H1 (cell line): ENCODE measurements around the gene SEL1L2. TPM values are rescaled to one million over a fixed set of nuclear protein-coding genes. Genes with fewer than 3 reads are reported as not detected.

Experiments
- CTCF ChIA-PET: fragments of 300-600 bp; sonication (Branson Sonifier 250); formaldehyde crosslinking; loops from one replicate; lab custom pipeline; 2021; ENCODE audit not compliant: partially characterized antibody; lab: Charles Lee
- POLR2A ChIA-PET: fragments of 300-600 bp; sonication (Branson Sonifier 250); formaldehyde crosslinking; loops from one replicate; lab custom pipeline; 2021; ENCODE audit warnings: inconsistent platforms; ENCODE audit not compliant: partially characterized antibody; lab: Charles Lee
- DNase-seq, 2 experiments: peaks; one replicate each; pipeline versions ENCODE4 v3.0.0 to v3.0.0-alpha.2; 2010 to 2022; ENCODE audit warnings: low spot score in 2 of 2, low read depth in 1 of 2, mixed read lengths in 1 of 2
- FAIRE-seq: peaks from 2 replicates; lab custom pipeline; 2011; peaks lifted over from hg19 to GRCh38; lab: Jason Lieb, UNC
- H2AFZ ChIP-seq: 2 replicates; pipeline ENCODE4 v1.8.1; 2012; ENCODE audit warnings: low read length, inconsistent platforms
- H2AK5ac ChIP-seq: 2 replicates; pipeline ENCODE4 v1.6.1; 2013; ENCODE audit warnings: low read depth, low read length
- H2BK120ac ChIP-seq: replicated peaks from 2 replicates; pipeline ENCODE3; 2013; ENCODE audit warnings: low read depth, low read length, inconsistent platforms
- H2BK12ac ChIP-seq: 2 replicates; pipeline ENCODE4 v1.6.1; 2013; ENCODE audit warnings: low read depth, low read length
- H2BK15ac ChIP-seq: 2 replicates; pipeline ENCODE4 v1.6.1; 2013; ENCODE audit warnings: low read length
- H2BK20ac ChIP-seq: 2 replicates; pipeline ENCODE4 v1.6.1; 2013; ENCODE audit warnings: low read length
- H2BK5ac ChIP-seq: 2 replicates; pipeline ENCODE4 v1.6.1; 2013; ENCODE audit warnings: low read depth, low read length
- H3K14ac ChIP-seq: 2 replicates; pipeline ENCODE4 v1.6.1; 2013; ENCODE audit warnings: inconsistent platforms; ENCODE audit not compliant: insufficient read length
- H3K18ac ChIP-seq: 2 replicates; pipeline ENCODE4 v1.6.1; 2013; ENCODE audit warnings: low read length; ENCODE audit errors: extremely low read depth
- H3K23ac ChIP-seq: 2 replicates; pipeline ENCODE4 v1.6.1; 2013; ENCODE audit warnings: inconsistent platforms; ENCODE audit not compliant: insufficient read length
- H3K23me2 ChIP-seq: 2 replicates; pipeline ENCODE4 v1.6.1; 2013; ENCODE audit warnings: low read depth, low read length
- H3K27ac ChIP-seq: 2 replicates; pipeline ENCODE4 v1.6.1; 2011; ENCODE audit warnings: low read depth, low read length, inconsistent platforms
- H3K27me3 ChIP-seq, 4 experiments: replicated peaks in 1 of 4; 1 replicate in 1 of 4; 2 replicates in 3 of 4; pipeline versions ENCODE4 v1.6.1 to v1.8.1; 2011 to 2013; ENCODE audit warnings: low read length in 3 of 4, mild to moderate bottlenecking in 3 of 4, inconsistent platforms in 2 of 4, mixed read lengths in 2 of 4, moderate library complexity in 1 of 4; ENCODE audit not compliant: control insufficient read depth in 3 of 4, insufficient read depth in 3 of 4; ENCODE audit errors: extremely low read depth in 1 of 4
- H3K36me3 ChIP-seq, 4 experiments: 2 replicates each; pipeline versions ENCODE4 v1.6.1 to v1.8.1; 2011 to 2013; ENCODE audit warnings: mild to moderate bottlenecking in 4 of 4, low read length in 3 of 4, moderate library complexity in 2 of 4, control low read depth in 1 of 4, inconsistent platforms in 1 of 4; ENCODE audit not compliant: insufficient read depth in 4 of 4, control insufficient read depth in 2 of 4
- H3K4ac ChIP-seq: replicated peaks from 2 replicates; pipeline ENCODE3; 2013; ENCODE audit warnings: low read length, low read depth, mixed read lengths, inconsistent platforms; ENCODE audit not compliant: insufficient read length
- H3K4me1 ChIP-seq, 4 experiments: replicated peaks in 1 of 4; 1 replicate in 1 of 4; 2 replicates in 3 of 4; pipeline versions ENCODE4 v1.6.1 to v1.8.1; 2011 to 2013; ENCODE audit warnings: low read length in 3 of 4, inconsistent platforms in 2 of 4, mixed read lengths in 1 of 4; ENCODE audit not compliant: insufficient read depth in 4 of 4, control insufficient read depth in 3 of 4
- H3K4me2 ChIP-seq, 2 experiments: 2 replicates each; pipeline versions ENCODE4 v1.6.1 to v1.8.1; 2011 to 2013; ENCODE audit warnings: low read depth in 2 of 2, low read length in 2 of 2, control low read depth in 1 of 2, inconsistent platforms in 1 of 2, mild to moderate bottlenecking in 1 of 2; ENCODE audit not compliant: insufficient read depth in 1 of 2
- H3K4me3 ChIP-seq, 4 experiments: fragments of 200-600, 300-600 bp in 1 of 4; sonication (generic), shearing (Covaris generic), sonication (Bioruptor Twin) in 1 of 4; 2 replicates each; pipeline versions ENCODE4 v1.5.1 to v1.8.1; 2011 to 2016; ENCODE audit warnings: low read length in 4 of 4, low read depth in 3 of 4, control low read depth in 2 of 4, inconsistent platforms in 2 of 4, mild to moderate bottlenecking in 2 of 4, mixed read lengths in 1 of 4, moderate library complexity in 1 of 4; ENCODE audit not compliant: insufficient read depth in 2 of 4; ENCODE audit errors: extremely low read depth in 1 of 4
- H3K56ac ChIP-seq: replicated peaks from 2 replicates; pipeline ENCODE3; 2013; ENCODE audit warnings: low read depth, mild to moderate bottlenecking, mixed read lengths, low read length, inconsistent platforms; ENCODE audit not compliant: insufficient read length
- H3K79me1 ChIP-seq: 2 replicates; pipeline ENCODE4 v1.6.1; 2013; ENCODE audit warnings: low read depth, low read length, control low read depth
- H3K79me2 ChIP-seq, 2 experiments: 2 replicates each; pipeline versions ENCODE4 v1.6.1 to v1.8.1; 2012 to 2013; ENCODE audit warnings: low read length in 2 of 2, mild to moderate bottlenecking in 2 of 2, inconsistent platforms in 1 of 2; ENCODE audit not compliant: insufficient read depth in 2 of 2, control insufficient read depth in 1 of 2
- H3K9ac ChIP-seq, 4 experiments: replicated peaks in 1 of 4; 1 replicate in 1 of 4; 2 replicates in 3 of 4; pipeline versions ENCODE4 v1.6.1 to v1.8.1; 2011 to 2013; ENCODE audit warnings: low read depth in 3 of 4, low read length in 3 of 4, control low read depth in 2 of 4, mild to moderate bottlenecking in 2 of 4, moderate library complexity in 2 of 4, inconsistent platforms in 1 of 4; ENCODE audit errors: extremely low read depth in 1 of 4
- H3K9me3 ChIP-seq, 2 experiments: 2 replicates each; pipeline versions ENCODE4 v1.6.1 to v1.8.1; 2012 to 2013; ENCODE audit warnings: mild to moderate bottlenecking in 2 of 2, moderate library complexity in 2 of 2, control low read depth in 1 of 2, inconsistent platforms in 1 of 2, low read depth in 1 of 2, low read length in 1 of 2, mixed read lengths in 1 of 2; ENCODE audit not compliant: insufficient read depth in 2 of 2
- H4K20me1 ChIP-seq, 2 experiments: replicated peaks in 1 of 2; 2 replicates each; pipeline versions ENCODE3 to v1.8.1; 2011 to 2013; ENCODE audit warnings: inconsistent platforms in 2 of 2, low read length in 2 of 2, mild to moderate bottlenecking in 1 of 2; ENCODE audit not compliant: insufficient read depth in 2 of 2, control insufficient read depth in 1 of 2
- H4K5ac ChIP-seq: 2 replicates; pipeline ENCODE4 v1.6.1; 2013; ENCODE audit warnings: low read length, low read depth, mixed read lengths, inconsistent platforms; ENCODE audit not compliant: insufficient read length
- H4K8ac ChIP-seq: 2 replicates; pipeline ENCODE4 v1.8.0; 2013; ENCODE audit warnings: mild to moderate bottlenecking, moderate library complexity, low read length, inconsistent platforms; ENCODE audit not compliant: insufficient read depth; ENCODE audit errors: extremely low read depth
- H4K91ac ChIP-seq: replicated peaks from 2 replicates; pipeline ENCODE3; 2013; ENCODE audit warnings: low read length, mixed read lengths, inconsistent platforms; ENCODE audit not compliant: insufficient read length
- ASH2L ChIP-seq: fragments of 200-600, 300-600 bp; sonication (generic); IDR thresholded peaks from one replicate; pipeline ENCODE4 v1.7.1; 2017; ENCODE audit warnings: low read length
- BACH1 ChIP-seq: IDR thresholded peaks from 2 replicates; pipeline ENCODE4 v1.6.1; 2012; ENCODE audit warnings: low read length, improper control_type of control experiment
- BCL11A ChIP-seq, 2 experiments: IDR thresholded peaks; one replicate each; pipeline ENCODE4 v1.6.1; 2011; ENCODE audit warnings: low read depth in 2 of 2, low read length in 2 of 2, mild to moderate bottlenecking in 2 of 2
- BRCA1 ChIP-seq: IDR thresholded peaks from 2 replicates; pipeline ENCODE4 v1.6.1; 2012; ENCODE audit warnings: low read depth, low read length, improper control_type of control experiment
- CEBPB ChIP-seq: IDR thresholded peaks from 2 replicates; pipeline ENCODE4 v1.6.1; 2012; ENCODE audit warnings: low read depth, low read length
- CTBP2 ChIP-seq: IDR thresholded peaks from 2 replicates; pipeline ENCODE4 v1.7.0; 2011; ENCODE audit warnings: borderline replicate concordance, mild to moderate bottlenecking, moderate library complexity, mixed read lengths, low read length; ENCODE audit not compliant: insufficient read depth, insufficient read length
- KDM1A ChIP-seq: fragments of 200-600, 300-600 bp; sonication (generic); IDR thresholded peaks from 2 replicates; pipeline ENCODE4 v1.7.1; 2016; ENCODE audit warnings: mild to moderate bottlenecking, low read length, borderline replicate concordance
- KDM5A ChIP-seq: fragments of 200-600 bp; IDR thresholded peaks from 2 replicates; pipeline ENCODE4 v1.7.1; 2012; ENCODE audit warnings: mild to moderate bottlenecking, low read length, inconsistent platforms, mixed read lengths
- PHF8 ChIP-seq: fragments of 200-600 bp; sonication (generic); conservative IDR thresholded peaks from 2 replicates; pipeline ENCODE4 v1.7.1; 2012; ENCODE audit warnings: low read depth, mild to moderate bottlenecking, inconsistent platforms, low read length, moderate library complexity
- SP2 ChIP-seq: IDR thresholded peaks from 2 replicates; pipeline ENCODE4 v1.6.1; 2012; ENCODE audit warnings: mild to moderate bottlenecking, low read length, inconsistent platforms
- SUZ12 ChIP-seq: fragments of 200-600 bp; sonication (generic); IDR thresholded peaks from 2 replicates; pipeline ENCODE4 v1.6.1; 2012; ENCODE audit warnings: mild to moderate bottlenecking, inconsistent platforms, low read length, moderate library complexity, mixed read lengths
- ZNF274 ChIP-seq: IDR thresholded peaks from 2 replicates; pipeline ENCODE4 v1.7.0; 2012; ENCODE audit warnings: low read length, borderline replicate concordance; ENCODE audit errors: extremely low read depth
- WGBS, 2 experiments: shearing (Covaris generic) in 1 of 2; methylation state at CpG; one replicate each; pipeline versions ENCODE4 v1.1.6 to v1.1.7; 2013 to 2015; ENCODE audit warnings: low lambda C conversion rate in 2 of 2, mixed read lengths in 2 of 2, inconsistent platforms in 1 of 2, low coverage in 1 of 2, missing lambda C conversion rate in 1 of 2; ENCODE audit not compliant: insufficient replicate concordance in 2 of 2, insufficient coverage in 1 of 2, insufficient read length in 1 of 2; ENCODE audit errors: extremely low coverage in 1 of 2, missing lambda C conversion rate in 1 of 2; 5-methylcytosine and 5-hydroxymethylcytosine counted together
- polyA plus RNA-seq, 7 experiments: library from polyadenylated mRNA; depleted of rRNA in 3 of 7; stranded (reverse) in 5 of 7; unstranded in 2 of 7; fragments of >200 nt in 5 of 7; fragments of 200-250 nt in 2 of 7; gene quantifications; 1 replicate in 5 of 7; 2 replicates in 1 of 7; 4 replicates in 1 of 7; pipeline versions ENCODE4 v1.2.1 to v1.2.3, GENCODE V29; 2011 to 2013; ENCODE audit warnings: missing spikeins in 2 of 7, mixed read lengths in 2 of 7
- total RNA-seq: library from RNA; stranded (reverse); fragmentation: NEBNext Ultra II Directional; extraction: Animal tissue kit (Norgen Biotek cat#: 25700); gene quantifications from 2 replicates; pipeline ENCODE4 v1.2.1, GENCODE V29; 2021
- TF ChIP-seq, protein P1 (sequence below): IDR thresholded peaks from 2 replicates; pipeline ENCODE4 v1.6.1; 2011; ENCODE audit warnings: low read depth, mild to moderate bottlenecking, low read length; ENCODE audit not compliant: insufficient read depth
- TF ChIP-seq, protein P2 (sequence below): IDR thresholded peaks from 2 replicates; pipeline ENCODE4 v1.6.1; 2012; ENCODE audit warnings: inconsistent platforms

SEL1L2 gene
- total and polyA plus RNA-seq, 2 of the 8 experiments (the other 6 are each of a cell fraction or from before 2014, with no cell fraction given), result not detected

DNA sequence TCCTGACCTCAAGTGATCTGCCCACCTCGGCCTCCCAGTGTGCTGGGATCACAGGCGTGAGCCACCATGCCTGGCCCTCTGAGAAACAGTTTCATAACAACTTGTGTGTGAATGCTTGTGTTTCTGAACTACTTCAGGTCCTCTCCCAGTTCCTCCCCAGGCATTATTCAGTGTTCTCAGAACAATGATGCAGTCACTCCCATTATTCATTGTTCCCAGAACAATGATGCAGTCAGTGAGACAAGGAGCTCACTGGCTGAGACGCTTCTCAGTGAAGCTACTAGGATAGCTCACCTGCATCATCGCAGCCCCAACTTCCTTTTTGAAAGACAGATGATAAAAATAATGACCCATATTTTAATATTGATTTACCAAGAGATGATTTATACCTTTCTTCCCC lies 134.1 kb downstream of the SEL1L2 start:
- H4K20me1 ChIP-seq, result no peaks in the 10 kb centered on the region
- H2BK12ac ChIP-seq, result no peak overlapping the region
- ChIA-PET POLR2A (no interaction called here), CTCF (interaction anchor here (0.7 to 1.6 kb wide), 3 partner anchors 9 to 38 kb away, joined by 3 to 7 read pairs (median 3); no protein-coding TSS in a partner anchor)
- H2BK20ac ChIP-seq, result no peak overlapping the region
- no peaks in the 10 kb centered on the region for H3K27me3 ChIP-seq
- H3K4me2 ChIP-seq, result no peak overlapping the region
- no peak overlapping the region for H3K4ac ChIP-seq
- H4K91ac ChIP-seq, result no peak overlapping the region
- no peak overlapping the region for H2BK5ac ChIP-seq
- H3K9me3 ChIP-seq, result no peaks in the 10 kb centered on the region
- H3K23ac ChIP-seq, result no peak overlapping the region
- H3K56ac ChIP-seq, result no peak overlapping the region
- H3K9ac ChIP-seq, result no peak overlapping the region
- H2BK15ac ChIP-seq, result no peak overlapping the region
- no peak overlapping the region for H3K18ac ChIP-seq
- WGBS, 2 experiments, result 90% methylated on average over 4 of the region's 4 CpGs; no CpG with 5 or more reads in 1 of the 2 experiments
- H3K4me3 ChIP-seq, result no peak overlapping the region
- DNase-seq (no peak), FAIRE-seq (no peak)
- H3K79me1 ChIP-seq, result no peaks in the 10 kb centered on the region
- no peak overlapping the region for H3K14ac ChIP-seq
- no peaks in the 10 kb centered on the region for H3K23me2 ChIP-seq
- H3K79me2 ChIP-seq, result no peaks in the 10 kb centered on the region
- H4K8ac ChIP-seq, result no peak overlapping the region
- H3K36me3 ChIP-seq, result no peaks in the 10 kb centered on the region
- no peak overlapping the region for H4K5ac ChIP-seq
- no peak overlapping the region for H2AFZ ChIP-seq
- no peak overlapping the region for H2AK5ac ChIP-seq
- H3K27ac ChIP-seq, result no peak overlapping the region
- no peak overlapping the region for H2BK120ac ChIP-seq
- no peaks in the 10 kb centered on the region for H3K4me1 ChIP-seq
- TF ChIP-seq, protein P1, sequence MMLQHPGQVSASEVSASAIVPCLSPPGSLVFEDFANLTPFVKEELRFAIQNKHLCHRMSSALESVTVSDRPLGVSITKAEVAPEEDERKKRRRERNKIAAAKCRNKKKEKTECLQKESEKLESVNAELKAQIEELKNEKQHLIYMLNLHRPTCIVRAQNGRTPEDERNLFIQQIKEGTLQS, result no peak
- TF ChIP-seq BRCA1 (no peak), ZNF274 (no peak), SUZ12 (no peak), SP2 (no peak), BCL11A (IDR thresholded peaks at IDR 0.05; ENCODE audit: low read depth in 2 of 2, low read length in 2 of 2) (no peak), KDM5A (no peak), PHF8 (no peak), BACH1 (no peak), KDM1A (no peak), CEBPB (no peak), ASH2L (no peak), CTBP2 (no peak)
- TF ChIP-seq, protein P2, sequence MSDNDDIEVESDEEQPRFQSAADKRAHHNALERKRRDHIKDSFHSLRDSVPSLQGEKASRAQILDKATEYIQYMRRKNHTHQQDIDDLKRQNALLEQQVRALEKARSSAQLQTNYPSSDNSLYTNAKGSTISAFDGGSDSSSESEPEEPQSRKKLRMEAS, result no peak
